Stomach smooth muscle (tissue), 2 donors: Measurements from ENCODE around the gene NAV2.

Experiments
- H3K27ac ChIP-seq: one replicate; pipeline ENCODE4 v1.7.0; 2013; ENCODE audit warnings: mild to moderate bottlenecking, low read length, inconsistent platforms
- H3K27me3 ChIP-seq, 2 donors: one replicate each; pipeline ENCODE4 v1.7.0; 2013; ENCODE audit warnings: low read length in 2 of 2; ENCODE audit not compliant: insufficient read depth in 2 of 2, control insufficient read depth in 1 of 2
- H3K36me3 ChIP-seq, 2 donors: one replicate each; pipeline ENCODE4 v1.7.0; 2013; ENCODE audit warnings: low read length in 2 of 2; ENCODE audit not compliant: control insufficient read depth in 2 of 2, insufficient read depth in 2 of 2
- H3K4me1 ChIP-seq: one replicate; pipeline ENCODE4 v1.7.0; 2013; ENCODE audit warnings: low read length; ENCODE audit not compliant: control insufficient read depth, insufficient read depth
- H3K4me3 ChIP-seq, 2 donors: one replicate each; pipeline ENCODE4 v1.7.0; 2013; ENCODE audit warnings: low read length in 2 of 2
- H3K9ac ChIP-seq, 2 donors: one replicate each; pipeline ENCODE4 v1.7.0; 2013; ENCODE audit warnings: low read length in 2 of 2, mild to moderate bottlenecking in 1 of 2
- H3K9me3 ChIP-seq, 2 donors: one replicate each; pipeline ENCODE4 v1.7.0; 2013; ENCODE audit warnings: low read length in 2 of 2; ENCODE audit not compliant: control insufficient read depth in 2 of 2
- donor health status: healthy.
- donor health status: Pancreatic carcinoma.

Gene NAV2

GRCh38 chr11:19674836-19675235, 37.8 kb upstream of the NAV2 start:
- peak overlapping the region; percentile 99 for H3K27ac ChIP-seq
- H3K4me3 ChIP-seq, result no peak overlapping the region
- peak overlapping the region; percentile 60 to 71 for H3K9ac ChIP-seq
- no peaks in the 10 kb centered on the region for H3K9me3 ChIP-seq
- peaks cover 83% of the 10 kb centered on the region for H3K4me1 ChIP-seq
- H3K36me3 ChIP-seq, result no peaks in the 10 kb centered on the region
- H3K27me3 ChIP-seq, result no peaks in the 10 kb centered on the region

GRCh38 chr11:19675397-19675796, 37.2 kb upstream of the NAV2 start:
- Histone ChIP-seq H3K4me1 (peaks cover 83% of the 10 kb centered on the region), H3K4me3 (no peak overlapping the region), H3K9me3 (no peaks in the 10 kb centered on the region), H3K27ac (peak overlapping the region; percentile 99), H3K36me3 (no peaks in the 10 kb centered on the region), H3K27me3 (no peaks in the 10 kb centered on the region), H3K9ac (peak overlapping the region in 1 of 2 donors; percentile 36)

GRCh38 chr11:19676475-19677380, 35.9 kb upstream of the NAV2 start:
- Histone ChIP-seq H3K4me3 (no peak overlapping the region), H3K9ac (no peak overlapping the region), H3K4me1 (peaks cover 81% of the 10 kb centered on the region), H3K27ac (peak overlapping the region; percentile 99), H3K9me3 (no peaks in the 10 kb centered on the region), H3K27me3 (no peaks in the 10 kb centered on the region), H3K36me3 (no peaks in the 10 kb centered on the region)

- peak overlapping the region; percentile 99 for H3K27ac ChIP-seq
- H3K4me1 ChIP-seq, result peaks cover 74% of the 10 kb centered on the region
- peak overlapping the region in 1 of 2 donors; percentile 29 for H3K4me3 ChIP-seq
- H3K27me3 ChIP-seq, result no peaks in the 10 kb centered on the region
- H3K9me3 ChIP-seq, result no peaks in the 10 kb centered on the region
- H3K36me3 ChIP-seq, result no peaks in the 10 kb centered on the region
- H3K9ac ChIP-seq, result no peak overlapping the region
Measured at GRCh38 chr11:19677381-19678080, 35.1 kb upstream of the NAV2 start.

GRCh38 chr11:19679952-19680828, 32.4 kb upstream of the NAV2 start:
- no peaks in the 10 kb centered on the region for H3K27me3 ChIP-seq
- H3K9me3 ChIP-seq, result no peaks in the 10 kb centered on the region
- H3K4me1 ChIP-seq, result peaks cover 60% of the 10 kb centered on the region
- H3K9ac ChIP-seq, result peak overlapping the region; percentile 38 to 42
- H3K27ac ChIP-seq, result peak overlapping the region; percentile 90
- H3K4me3 ChIP-seq, result peak overlapping the region in 1 of 2 donors; percentile 49
- H3K36me3 ChIP-seq, result no peaks in the 10 kb centered on the region

- no peaks in the 10 kb centered on the region for H3K36me3 ChIP-seq
- H3K27ac ChIP-seq, result peak overlapping the region; percentile 90
- H3K9me3 ChIP-seq, result no peaks in the 10 kb centered on the region
- peaks cover 56% of the 10 kb centered on the region for H3K4me1 ChIP-seq
- no peak overlapping the region for H3K4me3 ChIP-seq
- H3K27me3 ChIP-seq, result no peaks in the 10 kb centered on the region
- H3K9ac ChIP-seq, result peak overlapping the region in 1 of 2 donors; percentile 34
Measured at GRCh38 chr11:19680829-19681368, 31.7 kb upstream of the NAV2 start.

GRCh38 chr11:19683141-19683805, 29.4 kb upstream of the NAV2 start:
- Histone ChIP-seq H3K4me3 (no peak overlapping the region), H3K9ac (peak overlapping the region in 1 of 2 donors; percentile 47), H3K36me3 (no peaks in the 10 kb centered on the region), H3K27me3 (no peaks in the 10 kb centered on the region), H3K27ac (peak overlapping the region; percentile 78), H3K4me1 (peaks cover 40% of the 10 kb centered on the region), H3K9me3 (no peaks in the 10 kb centered on the region)

- no peak overlapping the region for H3K9ac ChIP-seq
- no peaks in the 10 kb centered on the region for H3K27me3 ChIP-seq
- no peaks in the 10 kb centered on the region for H3K36me3 ChIP-seq
- H3K9me3 ChIP-seq, result no peaks in the 10 kb centered on the region
- H3K4me1 ChIP-seq, result peaks cover 40% of the 10 kb centered on the region
- H3K27ac ChIP-seq, result no peak overlapping the region
- H3K4me3 ChIP-seq, result no peak overlapping the region
Measured at GRCh38 chr11:19683862-19684491, 28.7 kb upstream of the NAV2 start.

GRCh38 chr11:19686234-19686633, 26.4 kb upstream of the NAV2 start:
- H3K9ac ChIP-seq, result no peak overlapping the region
- no peaks in the 10 kb centered on the region for H3K27me3 ChIP-seq
- H3K4me1 ChIP-seq, result peaks cover 29% of the 10 kb centered on the region
- no peaks in the 10 kb centered on the region for H3K9me3 ChIP-seq
- H3K36me3 ChIP-seq, result no peaks in the 10 kb centered on the region
- no peak overlapping the region for H3K4me3 ChIP-seq
- peak overlapping the region; percentile 11 for H3K27ac ChIP-seq
